Raji (cell line): Measurements from ENCODE around the gene GPM6B.

Source experiments
- POLR2A ChIP-seq: IDR thresholded peaks from 2 replicates; pipeline ENCODE4 v1.6.1; 2011; ENCODE audit warnings: low read depth, low read length, control low read depth; ENCODE audit not compliant: insufficient read depth

The GPM6B gene

GRCh38 chrX:13761606-13762414 is 55.1 kb downstream of the GPM6B start:
- TF ChIP-seq POLR2A = no peak

DNA sequence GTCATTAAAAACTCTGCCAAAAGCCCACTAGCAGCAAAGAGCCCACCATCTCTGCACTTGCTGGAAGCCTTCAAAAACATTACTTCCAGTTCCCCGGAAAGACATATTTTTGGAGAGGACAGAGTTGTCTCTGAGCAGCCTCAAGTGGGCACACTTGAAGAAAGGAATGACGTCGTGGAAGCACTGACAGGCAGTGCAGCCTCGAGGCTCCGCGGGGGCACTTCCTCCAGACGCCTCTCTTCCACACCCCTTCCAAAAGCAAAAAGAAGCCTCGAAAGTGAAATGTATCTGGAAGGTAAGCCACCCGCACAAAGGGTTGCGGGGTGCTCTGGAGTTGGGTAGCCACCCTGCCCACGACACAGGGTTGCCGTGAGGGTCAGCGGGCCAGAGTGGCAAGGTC is 56.5 kb downstream of the GPM6B start:
- TF ChIP-seq POLR2A = no peak

- no peak for TF ChIP-seq POLR2A
Observed at GRCh38 chrX:13759152-13759718, 57.7 kb downstream of the GPM6B start.

DNA sequence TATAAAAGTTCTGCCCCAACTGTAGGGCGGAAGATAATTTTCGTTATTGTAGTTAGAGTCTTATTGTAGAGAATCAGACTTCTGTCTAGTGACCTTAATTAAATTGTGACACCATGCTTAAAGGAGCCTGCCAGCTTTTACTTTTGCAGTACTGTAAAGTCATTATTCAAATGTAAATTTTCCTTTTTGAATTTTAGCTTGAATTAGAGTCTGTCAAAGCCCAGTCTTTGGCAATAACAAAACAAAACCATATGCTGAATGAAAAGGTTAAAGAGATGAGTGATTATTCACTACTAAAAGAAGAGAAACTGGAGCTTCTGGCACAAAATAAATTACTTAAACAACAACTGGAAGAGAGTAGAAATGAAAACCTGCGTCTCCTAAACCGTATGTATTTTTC is 60.5 kb downstream of the GPM6B start:
- no peak for TF ChIP-seq POLR2A

- TF ChIP-seq POLR2A = no peak
Observed at GRCh38 chrX:13755254-13755653, 61.6 kb downstream of the GPM6B start.

DNA sequence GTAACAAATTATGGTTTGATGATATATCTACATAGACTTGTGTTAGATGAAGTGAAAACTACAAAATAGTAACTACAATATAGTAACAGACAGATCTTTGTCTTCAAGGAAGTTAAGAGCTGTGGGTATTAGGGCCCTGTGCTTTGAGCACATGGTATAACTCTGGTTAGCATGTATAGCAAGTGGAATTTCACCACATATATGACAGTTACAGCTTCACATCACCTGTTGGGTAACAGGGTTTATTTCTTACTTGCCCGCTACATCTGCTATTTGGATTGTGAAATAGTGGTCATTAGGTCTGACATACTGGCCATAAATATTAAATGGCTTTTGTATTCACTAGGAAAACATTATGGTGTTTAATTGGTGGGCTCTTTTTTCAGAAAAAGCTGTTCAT is 62.1 kb downstream of the GPM6B start:
- TF ChIP-seq POLR2A = no peak

GRCh38 chrX:13752646-13753045 is 64.2 kb downstream of the GPM6B start:
- TF ChIP-seq POLR2A = no peak

- no peak for TF ChIP-seq POLR2A
Observed at GRCh38 chrX:13752141-13752540, 64.8 kb downstream of the GPM6B start.

GRCh38 chrX:13750812-13751211 is 66.1 kb downstream of the GPM6B start:
- TF ChIP-seq POLR2A = no peak

DNA sequence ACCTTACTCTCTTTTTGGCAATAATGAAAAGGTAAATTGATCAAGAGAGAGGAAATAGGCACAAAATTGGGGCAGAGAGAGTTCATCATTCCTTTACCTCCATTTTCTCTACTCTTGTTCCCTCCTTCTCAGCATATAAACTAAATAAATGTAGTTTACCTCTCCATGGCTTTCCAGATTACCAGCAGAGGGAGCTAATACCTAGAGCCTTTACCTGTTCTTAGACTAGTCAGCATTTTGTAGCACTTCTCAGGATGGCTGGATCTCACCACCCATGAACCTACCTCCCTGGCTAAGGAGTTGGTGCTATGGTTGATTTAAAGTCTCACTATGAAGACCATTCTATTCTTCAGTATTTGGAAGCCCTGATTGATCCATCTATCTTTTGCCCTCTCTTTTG is 66.7 kb downstream of the GPM6B start:
- TF ChIP-seq POLR2A = no peak

DNA sequence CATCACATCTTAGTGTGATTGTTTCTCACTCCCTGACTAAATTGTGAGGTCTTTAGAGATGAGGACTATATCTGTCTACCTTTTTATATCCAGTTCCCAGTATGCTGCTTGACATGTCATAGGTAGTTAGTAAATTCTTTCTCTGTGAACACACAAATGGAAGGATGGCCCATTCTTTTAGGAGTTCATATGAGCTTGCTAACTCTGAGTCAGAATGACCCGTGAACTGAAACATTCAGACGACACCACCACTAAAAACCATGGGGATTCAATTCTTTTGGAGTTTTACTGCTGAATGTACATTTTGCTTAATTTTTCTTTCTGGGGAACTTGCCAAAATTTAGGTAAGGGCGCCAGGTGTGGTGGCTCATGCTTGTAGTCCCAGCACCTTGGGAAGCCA is 68.4 kb downstream of the GPM6B start:
- no peak for TF ChIP-seq POLR2A

- no peak for TF ChIP-seq POLR2A
Observed at GRCh38 chrX:13747836-13748235, 69.1 kb downstream of the GPM6B start.

GRCh38 chrX:13742397-13743176 is 74.3 kb downstream of the GPM6B start:
- TF ChIP-seq POLR2A = peak; percentile 49; the same call in 1 of the 2 replicates

GRCh38 chrX:13741695-13742094 is 75.2 kb downstream of the GPM6B start:
- TF ChIP-seq POLR2A = no peak

DNA sequence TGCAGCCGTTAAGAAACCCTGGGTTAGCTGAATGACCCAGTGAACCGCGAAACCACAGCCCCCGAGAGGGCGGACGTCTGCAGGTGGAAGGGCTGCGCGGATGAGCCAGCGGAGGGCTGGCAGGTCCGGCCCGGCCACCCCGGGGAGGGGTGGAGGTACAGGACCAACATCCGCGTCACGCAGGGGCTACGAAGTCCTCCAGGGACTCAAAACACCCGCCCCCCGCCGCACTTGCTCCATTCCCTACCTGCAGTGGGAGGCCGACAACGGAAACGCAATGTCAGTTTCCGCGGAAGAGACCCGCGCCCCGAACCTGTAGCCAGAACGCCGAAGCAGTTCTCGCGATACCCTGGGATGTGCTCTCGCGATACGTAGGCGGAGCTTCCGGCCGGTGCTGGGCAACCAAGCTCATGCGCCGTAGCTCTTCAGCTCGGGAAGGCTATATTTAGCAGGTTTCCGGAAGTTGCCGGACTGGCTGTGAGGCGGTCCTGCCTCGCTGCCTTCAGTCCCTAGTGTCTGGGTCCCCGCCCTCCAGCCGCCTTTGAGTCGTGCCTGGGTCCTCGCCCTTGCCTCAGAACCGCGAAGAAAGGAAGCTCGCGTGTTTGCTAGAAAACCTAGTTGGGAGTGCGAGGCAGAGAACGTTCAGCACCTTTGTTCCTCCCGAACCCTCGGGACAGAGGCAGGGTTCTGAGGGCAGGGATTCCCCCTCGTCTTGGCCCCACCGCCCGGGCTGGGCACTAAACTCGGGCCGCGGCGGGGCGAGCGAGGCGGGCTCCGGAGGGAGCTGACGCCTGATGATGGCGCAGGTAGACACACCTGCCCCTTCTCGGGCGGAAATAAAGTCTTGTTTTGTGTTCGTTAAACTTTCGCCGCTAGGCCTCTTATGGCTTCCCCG is 82.4 kb downstream of the GPM6B start, which contains the start of the genes OFD1 and TRAPPC2:
OFD1 (plus strand) TSS at position 471 of the 895 bp plus-strand sequence; CDS start at position 795, 324 bp downstream.
TRAPPC2 (minus strand) TSS at position 343 of the 895 bp plus-strand sequence. CDS start 14,657 bp downstream, outside the sequence.
- peak; percentile 70 for TF ChIP-seq POLR2A
